ENCODE data around the gene ZBTB2. TPM values are rescaled to one million over a fixed set of nuclear protein-coding genes. Genes with fewer than 3 reads are reported as not detected.

ZBTB2 gene
- total RNA-seq, 1 experiment from 2014 or later = 14.3 TPM

DNA sequence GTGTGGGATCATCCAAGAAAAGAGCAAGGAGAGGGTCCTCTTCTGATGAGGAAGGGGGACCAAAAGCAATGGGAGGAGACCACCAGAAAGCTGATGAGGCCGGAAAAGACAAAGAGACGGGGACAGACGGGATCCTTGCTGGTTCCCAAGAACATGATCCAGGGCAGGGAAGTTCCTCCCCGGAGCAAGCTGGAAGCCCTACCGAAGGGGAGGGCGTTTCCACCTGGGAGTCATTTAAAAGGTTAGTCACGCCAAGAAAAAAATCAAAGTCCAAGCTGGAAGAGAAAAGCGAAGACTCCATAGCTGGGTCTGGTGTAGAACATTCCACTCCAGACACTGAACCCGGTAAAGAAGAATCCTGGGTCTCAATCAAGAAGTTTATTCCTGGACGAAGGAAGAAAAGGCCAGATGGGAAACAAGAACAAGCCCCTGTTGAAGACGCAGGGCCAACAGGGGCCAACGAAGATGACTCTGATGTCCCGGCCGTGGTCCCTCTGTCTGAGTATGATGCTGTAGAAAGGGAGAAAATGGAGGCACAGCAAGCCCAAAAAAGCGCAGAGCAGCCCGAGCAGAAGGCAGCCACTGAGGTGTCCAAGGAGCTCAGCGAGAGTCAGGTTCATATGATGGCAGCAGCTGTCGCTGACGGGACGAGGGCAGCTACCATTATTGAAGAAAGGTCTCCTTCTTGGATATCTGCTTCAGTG lies 40.8 kb downstream of the ZBTB2 start (continued):
- TF ChIP-seq, protein P1, sequence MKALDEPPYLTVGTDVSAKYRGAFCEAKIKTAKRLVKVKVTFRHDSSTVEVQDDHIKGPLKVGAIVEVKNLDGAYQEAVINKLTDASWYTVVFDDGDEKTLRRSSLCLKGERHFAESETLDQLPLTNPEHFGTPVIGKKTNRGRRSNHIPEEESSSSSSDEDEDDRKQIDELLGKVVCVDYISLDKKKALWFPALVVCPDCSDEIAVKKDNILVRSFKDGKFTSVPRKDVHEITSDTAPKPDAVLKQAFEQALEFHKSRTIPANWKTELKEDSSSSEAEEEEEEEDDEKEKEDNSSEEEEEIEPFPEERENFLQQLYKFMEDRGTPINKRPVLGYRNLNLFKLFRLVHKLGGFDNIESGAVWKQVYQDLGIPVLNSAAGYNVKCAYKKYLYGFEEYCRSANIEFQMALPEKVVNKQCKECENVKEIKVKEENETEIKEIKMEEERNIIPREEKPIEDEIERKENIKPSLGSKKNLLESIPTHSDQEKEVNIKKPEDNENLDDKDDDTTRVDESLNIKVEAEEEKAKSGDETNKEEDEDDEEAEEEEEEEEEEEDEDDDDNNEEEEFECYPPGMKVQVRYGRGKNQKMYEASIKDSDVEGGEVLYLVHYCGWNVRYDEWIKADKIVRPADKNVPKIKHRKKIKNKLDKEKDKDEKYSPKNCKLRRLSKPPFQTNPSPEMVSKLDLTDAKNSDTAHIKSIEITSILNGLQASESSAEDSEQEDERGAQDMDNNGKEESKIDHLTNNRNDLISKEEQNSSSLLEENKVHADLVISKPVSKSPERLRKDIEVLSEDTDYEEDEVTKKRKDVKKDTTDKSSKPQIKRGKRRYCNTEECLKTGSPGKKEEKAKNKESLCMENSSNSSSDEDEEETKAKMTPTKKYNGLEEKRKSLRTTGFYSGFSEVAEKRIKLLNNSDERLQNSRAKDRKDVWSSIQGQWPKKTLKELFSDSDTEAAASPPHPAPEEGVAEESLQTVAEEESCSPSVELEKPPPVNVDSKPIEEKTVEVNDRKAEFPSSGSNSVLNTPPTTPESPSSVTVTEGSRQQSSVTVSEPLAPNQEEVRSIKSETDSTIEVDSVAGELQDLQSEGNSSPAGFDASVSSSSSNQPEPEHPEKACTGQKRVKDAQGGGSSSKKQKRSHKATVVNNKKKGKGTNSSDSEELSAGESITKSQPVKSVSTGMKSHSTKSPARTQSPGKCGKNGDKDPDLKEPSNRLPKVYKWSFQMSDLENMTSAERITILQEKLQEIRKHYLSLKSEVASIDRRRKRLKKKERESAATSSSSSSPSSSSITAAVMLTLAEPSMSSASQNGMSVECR (CRISPR knock-in tag; IDR thresholded peaks at IDR 0.05; ENCODE audit: borderline replicate concordance) = no peak
- no peak for TF ChIP-seq JAZF1 (CRISPR knock-in tag; IDR thresholded peaks at IDR 0.05)
- no peak for TF ChIP-seq RELA (CRISPR knock-in tag; IDR thresholded peaks at IDR 0.05; ENCODE audit: borderline replicate concordance)
- no peak for TF ChIP-seq TCF7 (CRISPR knock-in tag; IDR thresholded peaks at IDR 0.05; ENCODE audit: low read depth)
- TF ChIP-seq MXD4 (CRISPR knock-in tag; IDR thresholded peaks at IDR 0.05; ENCODE audit: borderline replicate concordance) = no peak
- no peak for TF ChIP-seq TP53 (CRISPR knock-in tag; IDR thresholded peaks at IDR 0.05)
- TF ChIP-seq, protein P2, sequence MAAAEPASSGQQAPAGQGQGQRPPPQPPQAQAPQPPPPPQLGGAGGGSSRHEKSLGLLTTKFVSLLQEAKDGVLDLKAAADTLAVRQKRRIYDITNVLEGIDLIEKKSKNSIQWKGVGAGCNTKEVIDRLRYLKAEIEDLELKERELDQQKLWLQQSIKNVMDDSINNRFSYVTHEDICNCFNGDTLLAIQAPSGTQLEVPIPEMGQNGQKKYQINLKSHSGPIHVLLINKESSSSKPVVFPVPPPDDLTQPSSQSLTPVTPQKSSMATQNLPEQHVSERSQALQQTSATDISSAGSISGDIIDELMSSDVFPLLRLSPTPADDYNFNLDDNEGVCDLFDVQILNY (CRISPR knock-in tag; IDR thresholded peaks at IDR 0.05) = no peak
- TF ChIP-seq, protein P3, sequence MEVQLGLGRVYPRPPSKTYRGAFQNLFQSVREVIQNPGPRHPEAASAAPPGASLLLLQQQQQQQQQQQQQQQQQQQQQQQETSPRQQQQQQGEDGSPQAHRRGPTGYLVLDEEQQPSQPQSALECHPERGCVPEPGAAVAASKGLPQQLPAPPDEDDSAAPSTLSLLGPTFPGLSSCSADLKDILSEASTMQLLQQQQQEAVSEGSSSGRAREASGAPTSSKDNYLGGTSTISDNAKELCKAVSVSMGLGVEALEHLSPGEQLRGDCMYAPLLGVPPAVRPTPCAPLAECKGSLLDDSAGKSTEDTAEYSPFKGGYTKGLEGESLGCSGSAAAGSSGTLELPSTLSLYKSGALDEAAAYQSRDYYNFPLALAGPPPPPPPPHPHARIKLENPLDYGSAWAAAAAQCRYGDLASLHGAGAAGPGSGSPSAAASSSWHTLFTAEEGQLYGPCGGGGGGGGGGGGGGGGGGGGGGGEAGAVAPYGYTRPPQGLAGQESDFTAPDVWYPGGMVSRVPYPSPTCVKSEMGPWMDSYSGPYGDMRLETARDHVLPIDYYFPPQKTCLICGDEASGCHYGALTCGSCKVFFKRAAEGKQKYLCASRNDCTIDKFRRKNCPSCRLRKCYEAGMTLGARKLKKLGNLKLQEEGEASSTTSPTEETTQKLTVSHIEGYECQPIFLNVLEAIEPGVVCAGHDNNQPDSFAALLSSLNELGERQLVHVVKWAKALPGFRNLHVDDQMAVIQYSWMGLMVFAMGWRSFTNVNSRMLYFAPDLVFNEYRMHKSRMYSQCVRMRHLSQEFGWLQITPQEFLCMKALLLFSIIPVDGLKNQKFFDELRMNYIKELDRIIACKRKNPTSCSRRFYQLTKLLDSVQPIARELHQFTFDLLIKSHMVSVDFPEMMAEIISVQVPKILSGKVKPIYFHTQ (CRISPR knock-in tag; IDR thresholded peaks at IDR 0.05) = no peak

DNA sequence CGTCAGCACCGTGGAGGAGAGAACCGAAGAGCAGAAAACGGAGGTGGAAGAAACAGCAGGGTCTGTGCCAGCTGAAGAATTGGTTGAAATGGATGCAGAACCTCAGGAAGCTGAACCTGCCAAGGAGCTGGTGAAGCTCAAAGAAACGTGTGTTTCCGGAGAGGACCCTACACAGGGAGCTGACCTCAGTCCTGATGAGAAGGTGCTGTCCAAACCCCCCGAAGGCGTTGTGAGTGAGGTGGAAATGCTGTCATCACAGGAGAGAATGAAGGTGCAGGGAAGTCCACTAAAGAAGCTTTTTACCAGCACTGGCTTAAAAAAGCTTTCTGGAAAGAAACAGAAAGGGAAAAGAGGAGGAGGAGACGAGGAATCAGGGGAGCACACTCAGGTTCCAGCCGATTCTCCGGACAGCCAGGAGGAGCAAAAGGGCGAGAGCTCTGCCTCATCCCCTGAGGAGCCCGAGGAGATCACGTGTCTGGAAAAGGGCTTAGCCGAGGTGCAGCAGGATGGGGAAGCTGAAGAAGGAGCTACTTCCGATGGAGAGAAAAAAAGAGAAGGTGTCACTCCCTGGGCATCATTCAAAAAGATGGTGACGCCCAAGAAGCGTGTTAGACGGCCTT lies 41.6 kb downstream of the ZBTB2 start:
- Mint-ChIP-seq H3K27ac (peak overlapping the region; percentile 35; the same call in 1 of the 2 replicates), H3K4me3 (no peak overlapping the region)
- POLR2A ChIA-PET = no interaction called here

More for the DNA sequence above, 41.6 kb downstream of the ZBTB2 start:
- CTCF ChIA-PET = interaction anchor here (0.9 kb wide), 1 partner anchor 26 kb away, joined by 3 read pairs; no protein-coding TSS in a partner anchor
- Mint-ChIP-seq H3K27me3 (ENCODE audit: low read depth) (no peaks in the 10 kb centered on the region), H3K9me3 (no peaks in the 10 kb centered on the region), H3K36me3 (peaks cover 14% of the 10 kb centered on the region), H3K4me1 (no peaks in the 10 kb centered on the region)
- TF ChIP-seq, protein P4, sequence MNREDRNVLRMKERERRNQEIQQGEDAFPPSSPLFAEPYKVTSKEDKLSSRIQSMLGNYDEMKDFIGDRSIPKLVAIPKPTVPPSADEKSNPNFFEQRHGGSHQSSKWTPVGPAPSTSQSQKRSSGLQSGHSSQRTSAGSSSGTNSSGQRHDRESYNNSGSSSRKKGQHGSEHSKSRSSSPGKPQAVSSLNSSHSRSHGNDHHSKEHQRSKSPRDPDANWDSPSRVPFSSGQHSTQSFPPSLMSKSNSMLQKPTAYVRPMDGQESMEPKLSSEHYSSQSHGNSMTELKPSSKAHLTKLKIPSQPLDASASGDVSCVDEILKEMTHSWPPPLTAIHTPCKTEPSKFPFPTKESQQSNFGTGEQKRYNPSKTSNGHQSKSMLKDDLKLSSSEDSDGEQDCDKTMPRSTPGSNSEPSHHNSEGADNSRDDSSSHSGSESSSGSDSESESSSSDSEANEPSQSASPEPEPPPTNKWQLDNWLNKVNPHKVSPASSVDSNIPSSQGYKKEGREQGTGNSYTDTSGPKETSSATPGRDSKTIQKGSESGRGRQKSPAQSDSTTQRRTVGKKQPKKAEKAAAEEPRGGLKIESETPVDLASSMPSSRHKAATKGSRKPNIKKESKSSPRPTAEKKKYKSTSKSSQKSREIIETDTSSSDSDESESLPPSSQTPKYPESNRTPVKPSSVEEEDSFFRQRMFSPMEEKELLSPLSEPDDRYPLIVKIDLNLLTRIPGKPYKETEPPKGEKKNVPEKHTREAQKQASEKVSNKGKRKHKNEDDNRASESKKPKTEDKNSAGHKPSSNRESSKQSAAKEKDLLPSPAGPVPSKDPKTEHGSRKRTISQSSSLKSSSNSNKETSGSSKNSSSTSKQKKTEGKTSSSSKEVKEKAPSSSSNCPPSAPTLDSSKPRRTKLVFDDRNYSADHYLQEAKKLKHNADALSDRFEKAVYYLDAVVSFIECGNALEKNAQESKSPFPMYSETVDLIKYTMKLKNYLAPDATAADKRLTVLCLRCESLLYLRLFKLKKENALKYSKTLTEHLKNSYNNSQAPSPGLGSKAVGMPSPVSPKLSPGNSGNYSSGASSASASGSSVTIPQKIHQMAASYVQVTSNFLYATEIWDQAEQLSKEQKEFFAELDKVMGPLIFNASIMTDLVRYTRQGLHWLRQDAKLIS (CRISPR knock-in tag; IDR thresholded peaks at IDR 0.05; ENCODE audit: borderline replicate concordance) = no peak
- TF ChIP-seq, protein P5, sequence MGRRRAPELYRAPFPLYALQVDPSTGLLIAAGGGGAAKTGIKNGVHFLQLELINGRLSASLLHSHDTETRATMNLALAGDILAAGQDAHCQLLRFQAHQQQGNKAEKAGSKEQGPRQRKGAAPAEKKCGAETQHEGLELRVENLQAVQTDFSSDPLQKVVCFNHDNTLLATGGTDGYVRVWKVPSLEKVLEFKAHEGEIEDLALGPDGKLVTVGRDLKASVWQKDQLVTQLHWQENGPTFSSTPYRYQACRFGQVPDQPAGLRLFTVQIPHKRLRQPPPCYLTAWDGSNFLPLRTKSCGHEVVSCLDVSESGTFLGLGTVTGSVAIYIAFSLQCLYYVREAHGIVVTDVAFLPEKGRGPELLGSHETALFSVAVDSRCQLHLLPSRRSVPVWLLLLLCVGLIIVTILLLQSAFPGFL (CRISPR knock-in tag; IDR thresholded peaks at IDR 0.05; ENCODE audit: borderline replicate concordance) = no peak
- TF ChIP-seq FOXP1 (CRISPR knock-in tag; IDR thresholded peaks at IDR 0.05; ENCODE audit: borderline replicate concordance) (no peak), NR2C2 (CRISPR knock-in tag; IDR thresholded peaks at IDR 0.05) (no peak), SMAD3 (CRISPR knock-in tag; IDR thresholded peaks at IDR 0.05; ENCODE audit: borderline replicate concordance) (no peak), TCF7 (CRISPR knock-in tag; IDR thresholded peaks at IDR 0.05; ENCODE audit: low read depth) (no peak), FOXJ3 (CRISPR knock-in tag; IDR thresholded peaks at IDR 0.05; ENCODE audit: borderline replicate concordance) (no peak), ELF4 (CRISPR knock-in tag; IDR thresholded peaks at IDR 0.05; ENCODE audit: low read depth) (no peak), JUN (CRISPR knock-in tag; IDR thresholded peaks at IDR 0.05) (no peak)
- TF ChIP-seq, protein P6, sequence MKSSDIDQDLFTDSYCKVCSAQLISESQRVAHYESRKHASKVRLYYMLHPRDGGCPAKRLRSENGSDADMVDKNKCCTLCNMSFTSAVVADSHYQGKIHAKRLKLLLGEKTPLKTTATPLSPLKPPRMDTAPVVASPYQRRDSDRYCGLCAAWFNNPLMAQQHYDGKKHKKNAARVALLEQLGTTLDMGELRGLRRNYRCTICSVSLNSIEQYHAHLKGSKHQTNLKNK (CRISPR knock-in tag; IDR thresholded peaks at IDR 0.05) = no peak
- TF ChIP-seq, protein P7, sequence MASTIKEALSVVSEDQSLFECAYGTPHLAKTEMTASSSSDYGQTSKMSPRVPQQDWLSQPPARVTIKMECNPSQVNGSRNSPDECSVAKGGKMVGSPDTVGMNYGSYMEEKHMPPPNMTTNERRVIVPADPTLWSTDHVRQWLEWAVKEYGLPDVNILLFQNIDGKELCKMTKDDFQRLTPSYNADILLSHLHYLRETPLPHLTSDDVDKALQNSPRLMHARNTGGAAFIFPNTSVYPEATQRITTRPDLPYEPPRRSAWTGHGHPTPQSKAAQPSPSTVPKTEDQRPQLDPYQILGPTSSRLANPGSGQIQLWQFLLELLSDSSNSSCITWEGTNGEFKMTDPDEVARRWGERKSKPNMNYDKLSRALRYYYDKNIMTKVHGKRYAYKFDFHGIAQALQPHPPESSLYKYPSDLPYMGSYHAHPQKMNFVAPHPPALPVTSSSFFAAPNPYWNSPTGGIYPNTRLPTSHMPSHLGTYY (CRISPR knock-in tag; IDR thresholded peaks at IDR 0.05) = no peak
- ATAC-seq (no peak), DNase-seq (ENCODE audit: low spot score) (no peak)
